Uterus (tissue), 4 donors: ENCODE data around the gene MYO9B. TPM values are rescaled to one million over a fixed set of nuclear protein-coding genes. Genes with fewer than 3 reads are reported as not detected.
"Not testable (repeated sequence)": the region's sequence is repeated elsewhere in the genome, so short reads cannot be mapped to it uniquely, and the experiment has no call there.

Experiments used
- DNase-seq, 2 donors: peaks; one replicate each; pipeline ENCODE4 v3.0.0-alpha.2; 2019 to 2020
- H3K27ac ChIP-seq, 2 donors: fragments of 200-600 bp; sonication (generic); 1 replicate in 1 of 2; 2 replicates in 1 of 2; pipeline ENCODE4 v1.5.1; 2016 to 2018
- H3K27me3 ChIP-seq, 2 donors: fragments of 200-600 bp; sonication (generic); one replicate each; pipeline ENCODE4 v1.5.1; 2018 to 2019; ENCODE audit warnings: control low read depth in 1 of 2
- H3K36me3 ChIP-seq, 2 donors: fragments of 200-600 bp; sonication (generic); one replicate each; pipeline ENCODE4 v1.5.1; 2019; ENCODE audit warnings: control low read depth in 1 of 2
- H3K4me1 ChIP-seq, 2 donors: fragments of 200-600 bp; sonication (generic); one replicate each; pipeline ENCODE4 v1.5.1; 2018 to 2019; ENCODE audit warnings: control low read depth in 1 of 2
- H3K4me3 ChIP-seq, 2 donors: fragments of 200-600 bp; sonication (generic); 1 replicate in 1 of 2; 2 replicates in 1 of 2; pipeline ENCODE4 v1.5.1; 2018 to 2019; ENCODE audit warnings: mild to moderate bottlenecking in 1 of 2
- H3K9me3 ChIP-seq, 2 donors: fragments of 200-600 bp; sonication (generic); one replicate each; pipeline ENCODE4 v1.5.1; 2019; ENCODE audit warnings: control low read depth in 1 of 2
- CTCF ChIP-seq, 4 experiments: fragments of 200-600 bp in 2 of 4; fragments of 450-650 bp in 2 of 4; sonication (generic) in 2 of 4; IDR thresholded peaks; one replicate each; pipeline ENCODE4 v1.5.1; 2016 to 2019; ENCODE audit warnings: antibody characterized with exemption in 4 of 4, mild to moderate bottlenecking in 2 of 4, moderate library complexity in 1 of 4
- POLR2A ChIP-seq, 2 donors: fragments of 450-650 bp; IDR thresholded peaks; one replicate each; pipeline ENCODE4 v1.6.1; 2016; ENCODE audit warnings: antibody characterized with exemption in 2 of 2, mild to moderate bottlenecking in 1 of 2, moderate library complexity in 1 of 2
- intact Hi-C: fragments of 100-400 bp; cut with DNase I; formaldehyde crosslinking; loops from one replicate; pipeline ENCODE4 v1.15.1; 2023; ENCODE audit warnings: low total_unique reads
- total RNA-seq, 4 donors: library from RNA; depleted of rRNA in 3 of 4; stranded (reverse); fragments of >200 nt in 3 of 4; gene quantifications; one replicate each; pipeline versions ENCODE4 v1.1.0 to v1.2.4, GENCODE V29; 2014 to 2023
- donor health status: DM: yes; HTN: yes; CAD: no.

MYO9B gene
- total RNA-seq, 4 donors from 2014 or later, result 17.6 to 117 (median 54.1) TPM

- H3K4me3 ChIP-seq, result no peak overlapping the region
- DNase-seq, result no peak
- H3K27me3 ChIP-seq, result no peaks in the 10 kb centered on the region
- no peaks in the 10 kb centered on the region for H3K9me3 ChIP-seq
- H3K27ac ChIP-seq, result no peak overlapping the region
- TF ChIP-seq POLR2A (IDR thresholded peaks at IDR 0.05) (no peak), CTCF (IDR thresholded peaks at IDR 0.05) (peak in 1 of 4 experiments; percentile 19)
- no peaks in the 10 kb centered on the region for H3K36me3 ChIP-seq
- H3K4me1 ChIP-seq, result peaks cover 6 to 11% of the 10 kb centered on the region in 2 donors
- intact Hi-C loops, result no loop called here
Observed at GRCh38 chr19:17103177-17103576, 27.6 kb downstream of the MYO9B start.

GRCh38 chr19:17104679-17105078, 29.1 kb downstream of the MYO9B start:
- H3K9me3 ChIP-seq, result no peaks in the 10 kb centered on the region
- intact Hi-C loops, result no loop called here

GRCh38 chr19:17105556-17105955, 30.0 kb downstream of the MYO9B start:
- intact Hi-C loops, result no loop called here

More at GRCh38 chr19:17104679-17105078, 29.1 kb downstream of the MYO9B start:
- no peaks in the 10 kb centered on the region for H3K36me3 ChIP-seq
- H3K4me3 ChIP-seq, result no peak overlapping the region
- H3K4me1 ChIP-seq, result peaks cover 10 to 11% of the 10 kb centered on the region in 2 donors
- no peaks in the 10 kb centered on the region for H3K27me3 ChIP-seq
- no peak overlapping the region for H3K27ac ChIP-seq
- TF ChIP-seq POLR2A (IDR thresholded peaks at IDR 0.05) (no peak), CTCF (IDR thresholded peaks at IDR 0.05) (no peak)
- DNase-seq, result no peak

GRCh38 chr19:17106964-17107363, 31.4 kb downstream of the MYO9B start:
- peaks cover 10 to 11% of the 10 kb centered on the region in 2 donors for H3K4me1 ChIP-seq
- intact Hi-C loops, H3K27me3 ChIP-seq, H3K36me3 ChIP-seq, DNase-seq, H3K4me3 ChIP-seq, H3K9me3 ChIP-seq: not testable (repeated sequence)
- H3K27ac ChIP-seq, result peak overlapping the region; percentile 92 to 93

More at GRCh38 chr19:17105556-17105955, 30.0 kb downstream of the MYO9B start:
- TF ChIP-seq CTCF (IDR thresholded peaks at IDR 0.05) (no peak), POLR2A (IDR thresholded peaks at IDR 0.05) (no peak)
- no peaks in the 10 kb centered on the region for H3K9me3 ChIP-seq
- no peak for DNase-seq
- peaks cover 10 to 11% of the 10 kb centered on the region in 2 donors for H3K4me1 ChIP-seq
- H3K4me3 ChIP-seq, result no peak overlapping the region
- H3K27me3 ChIP-seq, result no peaks in the 10 kb centered on the region
- peak overlapping the region in 1 of 2 donors; percentile 92 for H3K27ac ChIP-seq
- H3K36me3 ChIP-seq, result no peaks in the 10 kb centered on the region

- peaks cover 10 to 11% of the 10 kb centered on the region in 2 donors for H3K4me1 ChIP-seq
- peak; percentile 95 to 96 for DNase-seq
- no peaks in the 10 kb centered on the region for H3K36me3 ChIP-seq
- H3K9me3 ChIP-seq, result no peaks in the 10 kb centered on the region
- intact Hi-C loops, result no loop called here
- no peak for TF ChIP-seq CTCF (IDR thresholded peaks at IDR 0.05)
- no peak for TF ChIP-seq POLR2A (IDR thresholded peaks at IDR 0.05)
- peak overlapping the region in 1 of 2 donors; percentile 12 for H3K4me3 ChIP-seq
- H3K27ac ChIP-seq, result peak overlapping the region; percentile 92 to 93
- H3K27me3 ChIP-seq, result no peaks in the 10 kb centered on the region
Observed at GRCh38 chr19:17107546-17108452, 32.2 kb downstream of the MYO9B start.
